Lower leg skin (tissue), 4 donors: ENCODE results near the gene ADAM33. TPM values are rescaled to one million over a fixed set of nuclear protein-coding genes. Genes with fewer than 3 reads are reported as not detected.
A peak's percentile ranks its signal among the peaks of the same experiment; 100 is the strongest.

Experiments used
- DNase-seq, 2 donors: peaks; one replicate each; pipeline ENCODE4 v3.0.0-alpha.2; 2019; ENCODE audit warnings: low spot score in 2 of 2
- H3K4me3 ChIP-seq: fragments of 200-600 bp; sonication (generic); 2 replicates; pipeline ENCODE4 v1.5.1; 2017; ENCODE audit warnings: mild to moderate bottlenecking, low read depth; ENCODE audit not compliant: poor library complexity, severe bottlenecking
- CTCF ChIP-seq, 3 donors: fragments of 450-650 bp; IDR thresholded peaks; one replicate each; pipeline ENCODE4 v1.5.1; 2016; ENCODE audit warnings: antibody characterized with exemption in 3 of 3, mild to moderate bottlenecking in 3 of 3, moderate library complexity in 2 of 3
- POLR2A ChIP-seq, 2 donors: fragments of 450-650 bp; IDR thresholded peaks; one replicate each; pipeline ENCODE4 v1.6.1; 2016 to 2017; ENCODE audit warnings: antibody characterized with exemption in 2 of 2, mild to moderate bottlenecking in 1 of 2, moderate library complexity in 1 of 2
- WGBS, 2 donors: methylation state at CpG; one replicate each; pipeline ENCODE4 v1.1.5; 2018; 5-methylcytosine and 5-hydroxymethylcytosine counted together
- intact Hi-C: fragments of 100-400 bp; cut with DNase I; formaldehyde crosslinking; loops from one replicate; pipeline ENCODE4 v1.15.0; 2023; ENCODE audit warnings: low total_unique reads
- total RNA-seq, 4 donors: library from RNA; depleted of rRNA; stranded (reverse); fragments of >200 nt; gene quantifications; one replicate each; pipeline ENCODE4 v1.1.0, GENCODE V29; 2016

ADAM33 gene
- total RNA-seq, 4 donors from 2014 or later = 8.0 to 13.7 (median 11.1) TPM

GRCh38 chr20:3728354-3728753 lies 46.5 kb upstream of the ADAM33 start:
- no peak overlapping the region for H3K4me3 ChIP-seq
- 89 to 92% methylated on average over 5 of the region's 5 CpGs for WGBS, 2 donors
- no peak for DNase-seq
- TF ChIP-seq POLR2A (IDR thresholded peaks at IDR 0.05) = no peak
- no peak for TF ChIP-seq CTCF (IDR thresholded peaks at IDR 0.05)
- intact Hi-C loops = no loop called here

- 17 to 19% methylated on average over 11 of the region's 11 CpGs for WGBS, 2 donors
- intact Hi-C loops = no loop called here
- H3K4me3 ChIP-seq = no peak overlapping the region
- peak in 1 of 2 donors; percentile 49 for DNase-seq
- TF ChIP-seq CTCF (IDR thresholded peaks at IDR 0.05) (no peak), POLR2A (IDR thresholded peaks at IDR 0.05) (no peak)
Observed at GRCh38 chr20:3727401-3728021, 45.7 kb upstream of the ADAM33 start.

- no peak for DNase-seq
- no peak overlapping the region for H3K4me3 ChIP-seq
- no peak for TF ChIP-seq POLR2A (IDR thresholded peaks at IDR 0.05)
- TF ChIP-seq CTCF (IDR thresholded peaks at IDR 0.05) = no peak
- 74 to 81% methylated on average over 4 of the region's 4 CpGs for WGBS, 2 donors
- intact Hi-C loops = no loop called here
Observed at GRCh38 chr20:3724356-3724755, 42.5 kb upstream of the ADAM33 start.

- intact Hi-C loops = no loop called here
- H3K4me3 ChIP-seq = no peak overlapping the region
- TF ChIP-seq CTCF (IDR thresholded peaks at IDR 0.05) = no peak
- TF ChIP-seq POLR2A (IDR thresholded peaks at IDR 0.05) = no peak
- DNase-seq = no peak
- 90 to 97% methylated on average over 8 of the region's 8 CpGs for WGBS, 2 donors
Observed at GRCh38 chr20:3723284-3723683, 41.5 kb upstream of the ADAM33 start.

- DNase-seq = no peak
- 91 to 94% methylated on average over 4 of the region's 4 CpGs for WGBS, 2 donors
- intact Hi-C loops = no loop called here
- no peak overlapping the region for H3K4me3 ChIP-seq
- TF ChIP-seq CTCF (IDR thresholded peaks at IDR 0.05) = no peak
- no peak for TF ChIP-seq POLR2A (IDR thresholded peaks at IDR 0.05)
Observed at GRCh38 chr20:3721912-3722311, 40.1 kb upstream of the ADAM33 start.

- 66 to 69% methylated on average over 6 of the region's 6 CpGs for WGBS, 2 donors
- no peak for DNase-seq
- TF ChIP-seq POLR2A (IDR thresholded peaks at IDR 0.05) (no peak), CTCF (IDR thresholded peaks at IDR 0.05) (no peak)
- intact Hi-C loops = no loop called here
- H3K4me3 ChIP-seq = no peak overlapping the region
Observed at GRCh38 chr20:3720626-3721025, 38.8 kb upstream of the ADAM33 start.
